Heart right ventricle (tissue), 16 donors: ENCODE results near the gene TANC2. TPM values are rescaled to one million over a fixed set of nuclear protein-coding genes. Genes with fewer than 3 reads are reported as not detected.

Experiments
- ATAC-seq, 8 donors: fragments of 200-7000 bp; cut with Tn5 transposase; one replicate each; pipeline ENCODE4 v1.9.1; 2020; ENCODE audit warnings: mild to moderate bottlenecking in 8 of 8, moderate library complexity in 8 of 8, moderate number of reproducible peaks in 1 of 8
- DNase-seq, 2 donors: peaks; one replicate each; pipeline ENCODE4 v3.0.0-alpha.2; 2020
- H3K27ac ChIP-seq, 10 donors: fragments of 200-600 bp; sonication (generic) in 2 of 10; one replicate each; pipeline versions ENCODE4 v1.5.0 to v1.8.0; 2020 to 2022; ENCODE audit warnings: mild to moderate bottlenecking in 3 of 10
- H3K27me3 ChIP-seq, 7 donors: fragments of 200-600 bp; one replicate each; pipeline ENCODE4 v1.8.0; 2021 to 2022; ENCODE audit warnings: mild to moderate bottlenecking in 2 of 7
- H3K36me3 ChIP-seq, 9 donors: fragments of 200-600 bp; sonication (generic) in 1 of 9; one replicate each; pipeline versions ENCODE4 v1.5.0 to v1.8.0; 2020 to 2022; ENCODE audit warnings: mild to moderate bottlenecking in 2 of 9
- H3K4me1 ChIP-seq, 9 donors: fragments of 200-600 bp; sonication (generic) in 1 of 9; one replicate each; pipeline versions ENCODE4 v1.5.0 to v1.8.0; 2020 to 2022; ENCODE audit warnings: mild to moderate bottlenecking in 4 of 9
- H3K4me3 ChIP-seq, 10 donors: fragments of 200-600 bp; sonication (generic) in 2 of 10; one replicate each; pipeline versions ENCODE4 v1.5.0 to v1.8.0; 2020 to 2022; ENCODE audit warnings: mild to moderate bottlenecking in 7 of 10, moderate library complexity in 2 of 10
- H3K9me3 ChIP-seq, 11 donors: fragments of 200-600 bp in 10 of 11; sonication (generic) in 2 of 11; one replicate each; pipeline versions ENCODE4 v1.5.0 to v1.8.0; 2013 to 2022; ENCODE audit warnings: mild to moderate bottlenecking in 2 of 11, control low read depth in 1 of 11, moderate library complexity in 1 of 11
- WGBS, 2 donors: extraction: QIAGEN DNeasy Blood & Tissue Kit; methylation state at CpG; one replicate each; pipeline ENCODE4 v1.1.7; 2013; ENCODE audit warnings: inconsistent platforms in 1 of 2; 5-methylcytosine and 5-hydroxymethylcytosine counted together
- intact Hi-C, 10 donors: fragments of 100-400 bp; cut with DNase I; formaldehyde crosslinking; loops; one replicate each; pipeline versions ENCODE4 v1.11.1 to v1.14.2; 2022
- polyA plus RNA-seq, 2 donors: library from polyadenylated mRNA; stranded (reverse); fragments of 200-250 nt; gene quantifications; one replicate each; pipeline ENCODE4 v1.2.3, GENCODE V29; 2013
- total RNA-seq, 10 donors: library from RNA; stranded (reverse); fragmentation: NEBNext Ultra II Directional in 3 of 10; extraction: Animal tissue kit (Norgen Biotek cat#: 25700) in 3 of 10; gene quantifications; one replicate each; pipeline versions ENCODE4 v1.2.1 to v1.2.4, GENCODE V29; 2021 to 2023
- TF ChIP-seq, protein P1 (sequence below), 9 donors: fragments of 200-600 bp; sonication (generic) in 2 of 9; IDR thresholded peaks; one replicate each; pipeline versions ENCODE4 v1.5.0 to v1.8.0; 2021 to 2022; ENCODE audit warnings: antibody characterized with exemption in 9 of 9, mild to moderate bottlenecking in 5 of 9, moderate library complexity in 1 of 9
- donor health status: Arrhythmogenic right ventricular cardiomyopathy.
- donor health status: ischemic (EF 13 %, LVEDD 7.1; RV severe dilation, severe dysfunction).
- donor health status: healthy with polysubstance abuse.
- donor health status: DM: no; HTN: yes; CAD: no.
- donor health status: DM: no; HTN: no; CAD: no.
- donor health status: ischemic (EF 25% LVEDD 6.9; RV normal size, moderate dysfunction).
- donor health status: ischemic (EF 25% LVEDD 5.7; RV mildly dilated, moderate dysfunction).
- donor health status: healthy.
- donor health status: DM: yes; HTN: yes; CAD: no.
- donor health status: Ischemic cardiomyopathy.
- donor health status: ischemic (EF 35%, LVEDD 5.7; RV mildly dilated, moderate dysfunction).
- donor health status: nonischemic (EF 11% LVEDD 7.7; RV severe dilation, severe dysfunction).
- donor health status: DM: yes; HTN: yes; CAD: no.
- donor health status: PGD.
- donor health status: ischemic (EF 29% LVEDD 5.4; RV normal size, mild dysfunction).
- donor health status: nonischemic (EF 23%, LVEDD 6.1; RV moderate dilation, normal function).

Gene TANC2
- total and polyA plus RNA-seq, 12 donors: 1.3 to 19.4 (median 8.4) TPM

DNA sequence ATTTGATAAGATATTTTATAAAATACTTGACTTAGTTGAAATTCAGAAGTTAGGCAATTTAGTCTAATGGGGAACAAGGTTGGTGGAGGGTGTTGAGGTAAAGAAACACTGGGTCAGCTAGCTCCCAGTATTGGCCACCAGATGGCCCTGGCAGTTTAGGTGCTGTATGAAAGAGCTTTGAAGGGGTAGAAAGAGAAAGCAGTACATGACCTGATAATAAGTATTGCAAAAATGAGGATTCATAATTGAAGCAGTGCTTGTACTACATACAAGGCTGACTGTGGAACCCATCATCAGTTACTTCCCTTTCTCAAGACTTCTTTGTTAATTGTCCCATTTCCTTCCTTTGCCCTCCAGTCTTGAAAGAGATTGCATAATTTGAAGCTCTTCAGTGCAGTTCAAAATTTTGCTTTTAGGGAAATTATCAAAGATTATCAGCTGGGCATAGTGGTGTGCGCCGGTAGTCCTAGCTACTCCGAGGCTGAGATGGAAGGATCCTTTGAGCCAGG, 29.4 kb downstream of the TANC2 start:
- WGBS, 2 donors: 51 to 53% methylated on average over 3 of the region's 3 CpGs
- no peaks in the 10 kb centered on the region for H3K36me3 ChIP-seq
- ATAC-seq (peak in 5 of 8 donors; percentile 14 to 69 (median 54)), DNase-seq (peak in 1 of 2 donors; percentile 8)
- H3K4me1 ChIP-seq: peaks cover 0 to 18% (median 6%) of the 10 kb centered on the region in 9 donors
- H3K27me3 ChIP-seq: no peaks in the 10 kb centered on the region
- intact Hi-C loops: loop anchor here in 6 of 10 donors (5.0 to 10.0 kb wide), 3 partner anchors 49 to 412 kb away; no protein-coding TSS in a partner anchor
- TF ChIP-seq, protein P1, sequence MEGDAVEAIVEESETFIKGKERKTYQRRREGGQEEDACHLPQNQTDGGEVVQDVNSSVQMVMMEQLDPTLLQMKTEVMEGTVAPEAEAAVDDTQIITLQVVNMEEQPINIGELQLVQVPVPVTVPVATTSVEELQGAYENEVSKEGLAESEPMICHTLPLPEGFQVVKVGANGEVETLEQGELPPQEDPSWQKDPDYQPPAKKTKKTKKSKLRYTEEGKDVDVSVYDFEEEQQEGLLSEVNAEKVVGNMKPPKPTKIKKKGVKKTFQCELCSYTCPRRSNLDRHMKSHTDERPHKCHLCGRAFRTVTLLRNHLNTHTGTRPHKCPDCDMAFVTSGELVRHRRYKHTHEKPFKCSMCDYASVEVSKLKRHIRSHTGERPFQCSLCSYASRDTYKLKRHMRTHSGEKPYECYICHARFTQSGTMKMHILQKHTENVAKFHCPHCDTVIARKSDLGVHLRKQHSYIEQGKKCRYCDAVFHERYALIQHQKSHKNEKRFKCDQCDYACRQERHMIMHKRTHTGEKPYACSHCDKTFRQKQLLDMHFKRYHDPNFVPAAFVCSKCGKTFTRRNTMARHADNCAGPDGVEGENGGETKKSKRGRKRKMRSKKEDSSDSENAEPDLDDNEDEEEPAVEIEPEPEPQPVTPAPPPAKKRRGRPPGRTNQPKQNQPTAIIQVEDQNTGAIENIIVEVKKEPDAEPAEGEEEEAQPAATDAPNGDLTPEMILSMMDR (IDR thresholded peaks at IDR 0.05): peak in 7 of 9 donors; percentile 38 to 61 (median 55)
- no peak overlapping the region for H3K4me3 ChIP-seq
- H3K27ac ChIP-seq: no peak overlapping the region
- H3K9me3 ChIP-seq: no peaks in the 10 kb centered on the region

DNA sequence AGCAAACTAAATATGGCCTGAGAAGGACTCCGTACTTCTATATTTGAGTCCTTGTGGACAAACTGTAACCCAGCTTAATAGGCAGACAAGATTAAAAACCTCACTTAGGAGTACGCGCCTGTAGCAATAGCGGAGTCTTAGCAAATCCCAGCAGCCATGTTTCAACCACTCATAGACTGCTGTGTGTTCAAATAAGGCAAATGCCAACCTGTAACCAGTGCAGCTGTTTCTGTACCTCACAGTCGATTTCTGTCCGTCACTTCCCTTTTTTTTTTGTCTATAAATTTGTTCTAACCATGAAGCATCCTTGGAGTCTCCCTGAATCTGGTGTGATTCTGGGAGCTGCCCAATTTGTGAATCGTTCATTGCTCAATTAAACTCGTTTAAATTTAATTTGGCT, 30.2 kb downstream of the TANC2 start:
- TF ChIP-seq, protein P1 (IDR thresholded peaks at IDR 0.05): no peak
- no peak overlapping the region for H3K4me3 ChIP-seq
- WGBS, 2 donors: 95 to 96% methylated on average over 8 of the region's 8 CpGs
- no peak for DNase-seq
- ATAC-seq: no peak
- no peaks in the 10 kb centered on the region for H3K9me3 ChIP-seq
- H3K27ac ChIP-seq: no peak overlapping the region
- intact Hi-C loops: loop anchor here in 6 of 10 donors (5.0 to 10.0 kb wide), 3 partner anchors 49 to 411 kb away; no protein-coding TSS in a partner anchor
- H3K27me3 ChIP-seq: no peaks in the 10 kb centered on the region
- H3K4me1 ChIP-seq: peaks cover 0 to 18% (median 6%) of the 10 kb centered on the region in 9 donors
- no peaks in the 10 kb centered on the region for H3K36me3 ChIP-seq

DNA sequence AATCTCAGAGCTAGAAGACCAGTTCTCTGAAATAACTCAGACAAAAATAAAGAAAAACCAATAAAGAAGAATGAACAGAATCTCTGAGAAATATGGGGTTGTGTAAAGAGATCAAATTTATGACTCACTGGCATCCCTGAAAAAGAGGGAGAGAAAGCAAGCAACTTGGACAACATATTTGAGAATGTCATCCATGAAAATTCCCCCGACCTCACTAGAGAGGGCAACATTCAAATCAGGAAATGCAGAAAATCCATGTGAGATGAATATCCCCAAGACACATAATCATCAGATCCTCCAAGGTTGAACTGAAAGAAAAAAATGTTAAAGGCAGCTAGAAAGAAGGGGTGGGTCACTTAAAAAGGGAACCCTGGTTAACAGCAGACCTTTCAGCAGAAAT, 32.1 kb downstream of the TANC2 start:
- 82 to 94% methylated on average over 1 of the region's 1 CpG for WGBS, 2 donors

DNA sequence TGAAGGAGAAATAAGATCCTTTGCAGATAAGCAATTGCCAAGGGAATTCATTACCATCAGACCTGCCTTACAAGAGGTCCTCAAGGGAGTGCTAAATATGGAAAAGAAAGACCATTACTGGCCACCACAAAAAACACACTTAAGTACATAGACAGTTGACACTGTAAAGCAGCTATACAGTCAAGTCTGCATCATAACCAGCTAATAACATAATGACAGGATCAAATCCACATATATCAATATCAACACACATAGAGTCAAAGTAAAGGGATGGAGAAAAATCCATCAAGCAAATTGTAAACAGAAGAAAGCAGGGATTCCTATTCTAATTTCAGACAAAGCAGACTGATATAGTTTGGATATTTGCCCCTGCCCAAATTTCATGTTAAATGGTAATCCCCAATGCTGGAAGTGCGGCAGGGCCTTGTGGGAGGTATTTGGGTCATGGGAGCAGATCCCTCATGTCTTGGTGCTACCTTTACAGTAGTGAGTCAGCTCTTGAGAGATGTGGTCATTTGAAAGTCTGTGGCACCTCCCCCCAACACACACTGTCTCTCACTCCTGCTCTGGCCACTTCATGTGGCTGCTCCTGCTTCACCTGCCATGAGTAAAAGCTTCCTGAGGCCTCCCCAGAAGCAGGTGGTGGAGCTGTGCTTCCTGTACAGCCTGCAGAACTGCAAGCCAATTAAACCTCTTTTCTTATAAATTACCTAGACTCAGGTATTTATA, 32.8 kb downstream of the TANC2 start:
- Histone ChIP-seq H3K36me3 (no peaks in the 10 kb centered on the region), H3K4me3 (no peak overlapping the region), H3K4me1 (peaks cover 0 to 18% (median 6%) of the 10 kb centered on the region in 9 donors), H3K27me3 (no peaks in the 10 kb centered on the region), H3K9me3 (no peaks in the 10 kb centered on the region), H3K27ac (no peak overlapping the region)
- DNase-seq: no peak
- intact Hi-C loops: loop anchor here in 6 of 10 donors (5.0 to 10.0 kb wide), 3 partner anchors 46 to 408 kb away; no protein-coding TSS in a partner anchor
- no peak for ATAC-seq
- 100% methylated on average over 1 of the region's 1 CpG for WGBS, 2 donors
- TF ChIP-seq, protein P1 (IDR thresholded peaks at IDR 0.05): no peak

More for the DNA sequence above, 32.1 kb downstream of the TANC2 start:
- no peak for ATAC-seq
- H3K27me3 ChIP-seq: no peaks in the 10 kb centered on the region
- H3K4me3 ChIP-seq: no peak overlapping the region
- no peaks in the 10 kb centered on the region for H3K9me3 ChIP-seq
- H3K4me1 ChIP-seq: peaks cover 0 to 18% (median 6%) of the 10 kb centered on the region in 9 donors
- TF ChIP-seq, protein P1 (IDR thresholded peaks at IDR 0.05): no peak
- H3K27ac ChIP-seq: no peak overlapping the region
- intact Hi-C loops: loop anchor here in 6 of 10 donors (5.0 to 10.0 kb wide), 3 partner anchors 47 to 409 kb away; no protein-coding TSS in a partner anchor
- H3K36me3 ChIP-seq: no peaks in the 10 kb centered on the region
- no peak for DNase-seq
